G401 (cell line): ENCODE results near the gene RPL41. TPM values are rescaled to one million over a fixed set of nuclear protein-coding genes. Genes with fewer than 3 reads are reported as not detected.
A peak's percentile ranks its signal among the peaks of the same experiment; 100 is the strongest.
"Not testable (repeated sequence)": the region's sequence is repeated elsewhere in the genome, so short reads cannot be mapped to it uniquely, and the experiment has no call there.

Experiments used
- DNase-seq: peaks from one replicate; pipeline ENCODE4 v3.0.0-alpha.2; 2015; ENCODE audit warnings: low spot score
- in situ Hi-C: cut with HindIII; loops from 2 replicates; pipeline ENCODE4 v1.10.0; 2016; ENCODE audit warnings: low sequenced_read_pairs, mixed read lengths
- total RNA-seq: library from RNA; depleted of rRNA; stranded (reverse); fragments of >200 nt; shearing (Covaris generic); gene quantifications from 2 replicates; pipeline ENCODE4 v1.2.3, GENCODE V29; 2014; rRNA removed

The RPL41 gene
- total RNA-seq = 3,225 and 5,126 TPM in 2 replicates

- peak; percentile 98 for DNase-seq
- in situ Hi-C loops = loop anchor here (5.0 kb wide), 1 partner anchor 76 kb away; no protein-coding TSS in a partner anchor
These were observed at the start of gene RPL41 for GRCh38 chr12:56116267-56117081. Gene RPL41, plus strand, starts transcription at chr12:56116633.

DNA sequence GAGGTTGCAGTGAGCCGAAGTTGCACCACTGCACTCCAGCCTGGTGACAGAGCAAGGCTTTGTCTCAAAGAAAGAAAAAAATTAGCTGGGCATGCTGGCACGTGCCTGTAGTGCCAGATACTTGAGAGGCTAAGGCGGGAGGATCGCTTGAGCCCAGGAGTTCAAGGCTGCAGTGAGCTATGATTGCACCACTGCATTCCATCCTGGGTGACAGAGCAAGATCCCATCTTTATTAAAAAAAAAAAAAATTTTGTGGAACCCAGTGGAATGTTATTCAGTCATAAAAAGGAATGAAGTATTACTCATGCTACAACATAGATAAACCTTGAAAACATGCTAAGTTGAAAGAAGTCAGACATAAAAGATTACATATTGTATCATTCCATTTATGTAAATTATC, 44.8 kb upstream of the RPL41 start:
- DNase-seq = no peak
- in situ Hi-C loops = no loop called here

DNA sequence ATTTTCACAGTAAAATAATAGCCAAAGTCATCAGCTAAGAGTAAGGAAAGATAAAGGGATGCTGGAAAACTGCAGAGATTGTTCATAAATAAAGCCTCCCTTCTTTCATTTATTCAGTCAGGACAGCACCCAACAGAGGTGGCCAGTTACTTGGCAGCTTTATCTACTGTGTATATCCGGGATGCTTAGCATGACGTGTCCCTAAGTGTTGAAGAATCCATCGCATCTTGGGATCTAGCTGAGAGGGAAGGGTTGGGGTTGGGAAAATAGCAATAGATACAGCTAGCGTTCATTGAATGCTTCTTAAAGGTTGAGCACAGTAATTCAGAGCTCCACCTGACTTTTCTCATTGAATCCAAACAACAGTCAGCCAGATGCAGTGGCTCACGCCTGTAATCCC, 42.0 kb upstream of the RPL41 start:
- no peak for DNase-seq
- in situ Hi-C loops = no loop called here

- DNase-seq, in situ Hi-C loops: not testable (repeated sequence)
These were observed 38.5 kb upstream of the RPL41 start for GRCh38 chr12:56077966-56078365.

GRCh38 chr12:56078427-56078826, 38.0 kb upstream of the RPL41 start:
- in situ Hi-C loops = no loop called here
- DNase-seq = no peak

- peak; percentile 44 for DNase-seq
- in situ Hi-C loops = no loop called here
These were observed 37.3 kb upstream of the RPL41 start for GRCh38 chr12:56078931-56079722.

GRCh38 chr12:56079723-56080555, 36.5 kb upstream of the RPL41 start, which contains the start of gene ERBB3:
Gene ERBB3, plus strand, starts transcription at chr12:56080165. Its CDS starts 136 bp downstream, at chr12:56080301.
- DNase-seq = peak; percentile 27
- in situ Hi-C loops = no loop called here

DNA sequence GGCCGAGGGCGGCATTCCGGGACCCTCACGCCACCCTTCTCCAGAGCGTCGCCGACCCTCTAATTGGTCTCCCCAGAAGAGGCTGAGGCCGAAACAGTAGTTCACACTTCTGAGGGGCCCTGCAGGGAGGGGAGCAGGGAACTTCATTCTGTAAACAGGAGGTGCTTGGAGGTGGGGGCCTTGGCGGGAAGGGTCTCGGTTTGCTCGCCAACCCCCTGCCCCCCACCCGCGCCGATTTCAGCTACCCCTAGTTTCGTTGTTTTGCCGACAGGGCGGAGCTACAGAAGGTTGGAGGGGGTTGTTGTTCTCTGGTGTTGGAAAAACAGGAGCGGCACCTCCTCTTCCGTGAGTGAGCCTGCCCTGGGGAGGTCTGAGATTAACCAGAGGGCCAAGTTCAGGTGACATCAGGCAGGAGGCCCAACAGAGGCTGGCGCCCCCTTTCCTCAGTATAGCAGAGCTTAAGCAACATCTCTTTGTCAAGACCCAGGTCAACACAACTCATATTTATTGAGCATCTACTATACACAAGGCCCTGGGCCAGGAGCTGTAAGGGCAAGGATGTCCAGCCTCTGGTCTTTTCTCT, 35.8 kb upstream of the RPL41 start:
- no peak for DNase-seq
- in situ Hi-C loops = no loop called here

GRCh38 chr12:56081393-56082347, 34.8 kb upstream of the RPL41 start:
- in situ Hi-C loops = no loop called here
- DNase-seq = no peak

DNA sequence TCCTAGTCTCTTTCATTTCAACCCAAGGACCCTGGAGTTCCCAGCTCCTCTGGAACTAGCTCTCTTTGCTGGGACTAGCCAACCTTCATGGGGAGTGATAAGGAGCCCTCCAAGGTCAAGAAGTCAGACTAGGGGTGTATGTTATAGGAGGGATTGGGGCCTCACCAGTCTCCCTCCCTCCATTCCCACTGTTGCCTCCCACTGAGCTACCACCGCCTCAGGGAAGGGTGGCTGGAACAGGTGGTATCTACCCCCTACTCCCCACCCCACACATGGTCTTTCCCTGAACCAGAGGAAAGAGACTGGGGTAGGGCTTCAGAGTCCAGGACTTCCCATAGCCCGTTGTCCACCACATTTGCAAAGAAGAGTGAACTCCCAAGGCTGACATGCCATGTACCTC, 34.1 kb upstream of the RPL41 start:
- DNase-seq = no peak
- in situ Hi-C loops = no loop called here

GRCh38 chr12:56082967-56083366, 33.5 kb upstream of the RPL41 start:
- DNase-seq = no peak
- in situ Hi-C loops = no loop called here

GRCh38 chr12:56084958-56085543, 31.4 kb upstream of the RPL41 start:
- in situ Hi-C loops = no loop called here
- DNase-seq = peak; percentile 19

GRCh38 chr12:56086096-56086495, 30.3 kb upstream of the RPL41 start:
- in situ Hi-C loops = no loop called here

GRCh38 chr12:56086608-56087007, 29.8 kb upstream of the RPL41 start:
- no peak for DNase-seq
- in situ Hi-C loops = no loop called here

More at GRCh38 chr12:56086096-56086495, 30.3 kb upstream of the RPL41 start:
- no peak for DNase-seq

DNA sequence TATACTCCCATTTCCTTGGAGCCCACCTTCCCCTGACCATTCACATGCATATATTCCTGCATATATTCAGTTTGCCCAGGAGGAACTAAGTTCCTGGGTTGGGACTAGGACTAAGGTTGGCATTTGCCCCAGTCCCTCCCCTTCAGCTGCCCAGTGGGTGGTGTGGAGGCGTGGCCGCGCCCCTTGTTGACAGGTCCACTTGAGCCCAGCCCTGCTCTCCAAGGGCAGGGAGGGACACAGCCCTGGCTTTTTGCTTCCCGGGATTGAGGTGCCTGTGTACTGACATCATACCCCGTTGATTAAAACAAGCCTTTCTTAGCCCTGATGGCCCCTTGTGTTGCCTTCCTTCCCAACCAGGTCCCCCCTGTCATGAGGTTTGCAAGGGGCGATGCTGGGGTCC, 29.2 kb upstream of the RPL41 start:
- in situ Hi-C loops = no loop called here
- no peak for DNase-seq

- in situ Hi-C loops = no loop called here
- no peak for DNase-seq
These were observed 18.7 kb upstream of the RPL41 start for GRCh38 chr12:56097738-56098137.

DNA sequence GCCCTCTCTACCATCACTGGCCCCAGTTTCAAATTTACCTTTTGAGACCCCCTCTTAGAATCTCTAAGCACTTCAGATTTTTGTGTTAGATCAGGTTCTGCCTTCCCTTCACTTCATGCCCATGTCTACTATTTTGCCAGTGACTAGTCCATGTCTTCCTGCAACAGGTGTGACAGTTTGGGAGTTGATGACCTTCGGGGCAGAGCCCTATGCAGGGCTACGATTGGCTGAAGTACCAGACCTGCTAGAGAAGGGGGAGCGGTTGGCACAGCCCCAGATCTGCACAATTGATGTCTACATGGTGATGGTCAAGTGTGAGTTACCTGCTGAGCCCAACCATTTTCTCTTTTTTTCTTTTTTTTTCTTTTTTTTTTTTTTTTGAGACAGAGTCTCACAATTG, 17.8 kb upstream of the RPL41 start:
- no peak for DNase-seq
- in situ Hi-C loops = no loop called here

- no peak for DNase-seq
- in situ Hi-C loops = no loop called here
These were observed 16.6 kb upstream of the RPL41 start for GRCh38 chr12:56099787-56100186.
